RCC 7860 (cell line): ENCODE data around the gene SSH3.
A peak's percentile ranks its signal among the peaks of the same experiment; 100 is the strongest.

Source experiments
- DNase-seq: peaks from one replicate; pipeline ENCODE4 v3.0.0-alpha.2; 2015; ENCODE audit warnings: low spot score
- FAIRE-seq: peaks from 2 replicates; lab custom pipeline; 2012; peaks lifted over from hg19 to GRCh38; lab: Jason Lieb, UNC

SSH3 gene

GRCh38 chr11:67323526-67323925 is 20.2 kb downstream of the SSH3 start:
- DNase-seq (no peak), FAIRE-seq (no peak)

DNA sequence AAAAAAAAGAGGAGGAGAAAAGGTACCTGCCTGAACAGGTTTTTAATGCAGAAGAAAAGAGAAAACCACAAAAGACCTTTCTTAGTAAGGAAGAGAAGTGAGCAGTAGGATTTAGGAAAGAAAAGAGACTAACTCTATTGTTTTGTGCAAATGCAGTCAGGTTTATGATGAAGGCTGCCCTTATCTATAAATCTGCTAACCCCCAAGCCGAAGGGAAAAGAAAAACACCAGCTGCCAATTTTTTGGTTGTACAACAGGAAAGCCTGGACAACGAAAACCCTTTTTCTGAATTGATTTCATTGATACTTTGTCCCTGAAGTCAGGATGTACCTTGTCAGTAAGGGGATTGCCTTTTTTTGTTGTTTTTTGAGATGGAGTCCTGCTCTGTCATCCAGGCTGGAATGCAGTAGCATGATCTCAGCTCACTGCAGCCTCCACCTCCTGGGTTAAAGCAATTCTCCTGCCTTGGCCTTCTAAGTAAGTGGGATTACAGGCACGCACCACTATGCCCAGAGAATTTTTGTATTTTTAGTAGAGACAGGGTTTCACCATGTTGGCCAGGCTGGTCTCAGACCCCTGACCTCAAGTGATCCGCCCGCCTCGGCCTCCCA is 28.9 kb downstream of the SSH3 start:
- DNase-seq: no peak
- no peak for FAIRE-seq

- DNase-seq: no peak
- FAIRE-seq: no peak
Measured at GRCh38 chr11:67337257-67337656, 33.9 kb downstream of the SSH3 start.

GRCh38 chr11:67344264-67344663 is 40.9 kb downstream of the SSH3 start:
- DNase-seq (no peak), FAIRE-seq (no peak)

DNA sequence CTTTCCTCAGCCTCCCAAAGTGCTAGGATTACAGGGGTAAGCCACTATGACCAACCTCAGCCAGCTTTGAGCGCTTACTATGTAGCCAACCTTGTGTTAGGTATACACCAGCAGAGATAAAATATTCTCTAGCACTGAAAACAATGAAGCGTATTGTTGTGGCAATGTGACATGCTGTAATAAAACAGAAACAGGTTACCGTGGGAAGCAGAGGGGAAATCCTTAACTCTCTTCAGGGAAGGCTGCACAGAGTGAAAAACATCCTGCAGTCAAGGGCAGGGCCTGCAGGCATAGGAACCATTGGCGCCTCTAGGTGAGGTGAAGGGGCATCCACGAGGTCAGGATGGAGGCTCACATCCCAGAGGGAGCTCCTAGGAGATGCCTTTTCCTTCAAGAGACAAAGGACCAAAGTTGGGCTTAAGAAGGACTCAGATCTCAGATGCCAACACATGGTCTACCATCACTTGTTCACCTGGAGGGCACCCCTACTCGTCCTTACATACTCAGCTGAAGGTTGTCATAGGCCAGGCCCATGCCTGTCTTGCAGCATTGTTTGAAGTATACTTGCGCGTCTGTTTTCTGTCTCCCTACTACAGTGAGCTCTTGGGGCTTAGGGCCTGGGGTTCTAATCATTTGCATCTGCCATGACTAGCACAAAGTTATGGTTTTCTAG is 42.1 kb downstream of the SSH3 start:
- DNase-seq (no peak), FAIRE-seq (no peak)

DNA sequence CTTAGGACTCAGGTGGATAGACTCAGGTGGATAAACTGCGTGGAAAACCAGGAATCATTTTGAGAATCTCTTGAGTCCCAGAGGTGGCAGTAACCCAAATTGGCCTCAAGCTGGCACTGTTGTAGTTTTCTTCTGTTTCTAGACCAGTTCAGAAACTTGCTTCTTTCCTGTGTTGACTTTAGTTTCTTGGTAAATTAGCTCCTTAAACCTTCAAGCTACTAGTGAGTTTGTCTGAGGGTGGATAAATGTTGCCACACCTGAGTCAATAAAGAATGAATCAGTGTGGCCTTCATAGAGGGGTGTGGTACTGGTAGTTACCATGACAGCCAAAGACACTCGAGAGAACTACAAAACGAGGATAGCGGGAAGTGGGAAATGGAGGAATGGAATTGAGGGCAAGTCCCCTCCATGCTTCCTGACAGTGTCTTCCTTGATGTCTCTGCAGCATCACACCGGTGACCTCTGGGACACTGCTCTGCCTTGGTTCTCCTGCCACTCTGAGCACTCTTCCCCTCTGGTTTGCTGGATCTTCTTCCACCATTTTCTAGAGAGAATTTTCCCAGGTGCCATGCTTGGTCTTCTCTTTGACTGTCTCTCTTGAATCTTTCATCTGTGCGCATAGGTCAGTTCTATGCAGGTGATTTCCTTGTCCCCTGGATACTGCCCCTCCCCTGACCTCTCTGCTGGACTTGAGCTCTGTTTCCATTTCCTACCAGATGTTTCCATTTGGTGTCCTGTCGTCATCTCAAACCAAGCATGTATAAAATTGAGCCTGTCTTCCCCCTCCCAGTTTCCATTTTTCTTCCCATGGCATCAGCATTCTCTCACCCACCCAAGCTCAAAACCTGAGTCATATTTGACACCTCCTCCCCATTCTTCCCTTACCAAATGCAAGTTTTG is 42.8 kb downstream of the SSH3 start:
- DNase-seq: peak; percentile 25
- FAIRE-seq: no peak

DNA sequence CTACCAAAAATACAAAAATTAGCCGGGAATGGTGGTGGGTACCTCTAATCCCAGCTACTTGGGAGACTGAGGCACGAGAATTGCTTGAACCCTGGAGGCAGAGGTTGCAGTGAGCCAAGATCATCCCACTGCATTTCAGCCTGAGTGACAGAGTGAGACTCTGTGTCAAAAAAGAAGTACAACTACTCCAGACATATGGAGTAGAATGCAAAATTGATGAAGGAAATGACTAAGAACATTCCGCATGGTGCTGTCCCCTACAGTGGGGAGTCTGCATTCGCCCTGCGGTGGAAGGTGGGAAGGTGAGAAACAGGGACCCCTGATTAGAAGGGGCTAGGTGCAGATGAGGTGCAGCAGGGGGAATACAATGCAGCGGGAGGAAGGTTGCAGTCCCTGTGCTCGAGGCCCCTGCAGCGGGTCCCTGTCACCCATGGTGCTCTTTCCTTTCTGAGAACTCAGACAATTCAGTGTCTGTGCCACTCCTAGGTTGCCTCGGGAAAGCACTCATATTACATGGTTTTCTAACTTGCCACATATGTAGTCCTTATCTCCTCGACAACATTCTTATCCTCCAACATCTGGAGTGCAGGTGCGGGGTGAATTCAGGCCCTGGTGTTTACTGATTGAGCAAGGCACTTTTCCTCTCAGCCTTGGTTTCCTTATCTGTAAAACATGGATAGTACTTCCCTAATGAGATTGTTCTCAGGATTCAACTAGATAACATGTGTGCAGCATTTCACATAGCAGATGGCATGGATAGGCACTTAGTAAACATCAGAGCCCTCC is 44.8 kb downstream of the SSH3 start:
- no peak for FAIRE-seq

DNA sequence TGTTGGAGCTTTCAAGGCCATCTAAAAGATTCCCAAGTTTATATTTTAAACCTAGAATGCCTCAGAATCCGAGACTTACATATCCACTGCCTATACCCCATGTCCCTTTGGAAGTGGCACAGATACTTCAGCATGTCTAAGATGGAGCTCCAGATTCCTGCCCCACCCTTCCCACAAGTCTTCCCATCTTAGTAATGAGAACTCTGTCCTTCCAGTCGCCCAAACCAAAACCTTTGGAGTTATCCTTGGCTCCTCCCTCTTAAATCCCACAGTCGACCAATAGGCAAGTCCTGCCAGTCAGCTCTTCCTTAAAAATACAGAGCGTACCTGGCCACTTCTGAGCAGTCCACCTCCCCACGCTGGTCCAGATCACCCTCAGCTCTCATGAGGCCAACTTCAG is 45.7 kb downstream of the SSH3 start:
- DNase-seq: no peak
- FAIRE-seq: no peak

More for the DNA sequence above, 44.8 kb downstream of the SSH3 start:
- DNase-seq: no peak

- DNase-seq: no peak
- FAIRE-seq: no peak
Measured at GRCh38 chr11:67349457-67349856, 46.1 kb downstream of the SSH3 start.

- FAIRE-seq: no peak
- no peak for DNase-seq
Measured at GRCh38 chr11:67349928-67350465, 46.7 kb downstream of the SSH3 start.

DNA sequence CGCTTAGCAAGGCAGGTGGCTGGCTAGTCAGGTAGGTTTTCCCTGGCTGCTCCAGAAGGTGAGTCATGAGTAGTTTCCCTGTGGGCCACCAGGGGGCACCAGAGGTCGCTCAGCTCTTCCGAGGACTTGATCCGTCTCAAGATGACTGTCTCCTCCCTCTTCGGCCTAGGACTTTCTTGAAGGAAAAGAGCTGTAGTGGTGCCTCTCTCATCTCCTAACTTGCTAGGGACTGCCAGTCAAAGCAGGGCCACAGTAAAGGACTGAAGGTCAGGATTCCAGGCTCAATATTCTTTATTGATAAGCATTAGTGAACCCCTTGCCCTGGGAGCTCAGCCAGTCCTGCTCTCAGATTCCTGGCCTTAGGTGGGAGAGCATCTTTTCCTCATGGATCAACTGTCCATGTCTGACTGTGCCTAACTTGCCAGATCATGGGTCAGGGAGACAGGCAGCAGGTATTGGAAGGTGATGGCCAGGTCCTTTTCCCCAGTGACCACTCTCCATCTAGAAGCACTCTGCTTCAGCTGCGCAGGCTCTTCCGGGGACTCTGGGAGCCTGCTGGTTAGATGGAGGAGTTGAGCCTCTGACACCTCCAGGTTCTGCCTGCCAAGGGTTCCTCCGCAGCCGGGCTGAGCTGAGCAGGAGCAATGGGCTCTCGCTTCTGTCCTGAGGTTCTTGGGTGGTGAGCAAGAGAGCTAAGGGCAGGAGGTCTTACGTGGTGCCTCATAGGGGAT is 48.1 kb downstream of the SSH3 start:
- FAIRE-seq (no peak), DNase-seq (peak; percentile 66)

DNA sequence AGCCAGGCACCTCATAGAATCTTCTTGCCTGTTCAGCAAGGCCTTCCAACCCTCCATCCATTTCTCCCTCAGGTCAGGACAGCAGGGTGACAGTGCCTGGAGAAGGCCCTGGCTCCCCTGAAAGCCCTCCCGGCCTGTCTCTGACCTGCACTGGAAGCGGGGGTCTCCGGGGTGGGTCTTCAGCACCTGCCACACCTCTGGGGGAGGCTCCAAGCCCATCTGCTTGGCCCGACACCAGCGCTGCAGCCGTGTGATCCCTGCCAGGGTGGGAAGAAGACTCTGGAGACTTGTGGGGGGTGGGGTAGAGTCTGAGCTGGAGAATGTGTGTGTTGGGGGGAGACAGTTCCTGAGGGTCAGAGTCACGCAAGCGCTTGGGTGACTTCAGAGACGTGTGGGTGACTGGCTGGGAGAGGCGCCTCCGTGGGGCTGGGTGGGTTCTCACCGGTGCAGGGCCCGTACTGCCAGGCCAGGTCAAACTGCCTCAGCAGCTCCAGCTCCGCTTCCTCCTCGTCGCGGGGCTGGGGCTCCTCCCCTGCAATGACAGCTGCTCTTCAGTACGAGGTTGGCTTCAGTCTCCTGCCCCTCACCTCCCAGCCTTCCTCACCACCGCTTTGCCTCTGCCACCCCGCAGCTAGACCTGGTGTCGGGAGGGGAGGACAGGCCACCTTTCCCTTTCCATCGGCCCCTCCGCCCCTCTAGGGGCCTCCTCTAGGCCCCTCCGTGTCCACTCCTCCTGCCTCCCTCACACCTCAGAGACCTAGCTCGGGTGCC is 49.4 kb downstream of the SSH3 start:
- FAIRE-seq: no peak
- peak; percentile 40 for DNase-seq

- no peak for FAIRE-seq
- peak; percentile 85 for DNase-seq
Measured at GRCh38 chr11:67353317-67354074, 50.2 kb downstream of the SSH3 start, which contains the start of gene POLD4. TSS of gene POLD4 (minus strand) at chr11:67353546. CDS start at chr11:67353399, 147 bp downstream.

- DNase-seq (peak; percentile 96), FAIRE-seq (peak; percentile 78)
Measured at GRCh38 chr11:67354075-67355022, 51.0 kb downstream of the SSH3 start.

GRCh38 chr11:67355023-67355793 is 51.9 kb downstream of the SSH3 start:
- DNase-seq (no peak), FAIRE-seq (no peak)

DNA sequence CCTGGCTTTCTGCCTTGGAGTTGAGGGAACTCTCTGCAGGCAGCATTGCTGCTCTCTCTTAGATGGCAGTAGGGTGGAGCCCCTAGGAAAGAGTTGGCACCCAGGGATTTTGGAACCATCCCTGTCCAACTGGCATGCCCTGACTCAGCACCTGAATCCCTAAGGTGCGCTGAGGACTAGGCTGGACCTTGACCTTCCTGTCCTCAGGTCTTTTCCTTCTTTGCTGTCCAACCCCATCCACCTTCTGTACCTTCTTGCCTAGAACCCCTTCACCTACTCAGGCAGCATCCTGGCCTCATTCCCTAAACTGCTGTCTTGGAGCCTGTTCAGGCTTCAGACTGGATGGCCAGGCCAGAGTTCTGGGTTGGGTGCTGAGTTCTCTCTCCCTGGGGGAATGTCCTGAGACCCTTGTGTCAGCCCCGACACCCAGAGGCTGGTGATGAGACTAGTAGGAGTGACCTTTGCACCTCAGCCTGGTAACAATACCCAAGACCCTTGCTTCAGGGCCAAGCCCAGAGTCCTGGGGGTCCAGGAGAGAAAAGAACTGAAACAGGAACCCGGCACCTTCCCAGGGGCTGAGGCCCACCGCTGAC is 52.6 kb downstream of the SSH3 start:
- DNase-seq: no peak
- no peak for FAIRE-seq
